ENCODE data around the gene GALNT6.

DNA sequence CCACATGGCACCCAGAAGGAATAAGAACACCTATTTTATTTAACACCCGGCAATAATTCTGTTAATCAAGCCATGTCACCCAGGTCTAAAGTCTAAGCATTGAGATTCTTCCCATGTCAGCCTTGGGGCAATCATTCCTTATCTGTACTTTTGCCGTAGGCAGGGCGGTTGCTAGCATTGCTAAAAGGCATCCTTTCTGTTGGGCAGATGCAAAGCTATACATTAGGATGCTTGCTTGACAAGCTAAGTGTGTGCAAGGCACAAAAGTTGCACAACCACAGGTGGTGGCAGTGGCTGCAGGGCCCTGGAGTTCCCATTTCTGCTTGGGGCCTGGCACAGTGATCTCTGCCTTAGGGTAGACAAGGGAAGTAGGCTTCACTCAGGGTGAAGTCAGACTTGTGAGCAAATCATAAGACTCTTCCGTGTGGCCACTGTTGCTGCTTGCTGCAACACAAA lies 12.5 kb upstream of the GALNT6 start:
- TF ChIP-seq, protein P1, sequence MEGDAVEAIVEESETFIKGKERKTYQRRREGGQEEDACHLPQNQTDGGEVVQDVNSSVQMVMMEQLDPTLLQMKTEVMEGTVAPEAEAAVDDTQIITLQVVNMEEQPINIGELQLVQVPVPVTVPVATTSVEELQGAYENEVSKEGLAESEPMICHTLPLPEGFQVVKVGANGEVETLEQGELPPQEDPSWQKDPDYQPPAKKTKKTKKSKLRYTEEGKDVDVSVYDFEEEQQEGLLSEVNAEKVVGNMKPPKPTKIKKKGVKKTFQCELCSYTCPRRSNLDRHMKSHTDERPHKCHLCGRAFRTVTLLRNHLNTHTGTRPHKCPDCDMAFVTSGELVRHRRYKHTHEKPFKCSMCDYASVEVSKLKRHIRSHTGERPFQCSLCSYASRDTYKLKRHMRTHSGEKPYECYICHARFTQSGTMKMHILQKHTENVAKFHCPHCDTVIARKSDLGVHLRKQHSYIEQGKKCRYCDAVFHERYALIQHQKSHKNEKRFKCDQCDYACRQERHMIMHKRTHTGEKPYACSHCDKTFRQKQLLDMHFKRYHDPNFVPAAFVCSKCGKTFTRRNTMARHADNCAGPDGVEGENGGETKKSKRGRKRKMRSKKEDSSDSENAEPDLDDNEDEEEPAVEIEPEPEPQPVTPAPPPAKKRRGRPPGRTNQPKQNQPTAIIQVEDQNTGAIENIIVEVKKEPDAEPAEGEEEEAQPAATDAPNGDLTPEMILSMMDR (IDR thresholded peaks at IDR 0.05; ENCODE audit: low read depth, low read length, poor library complexity, severe bottlenecking), result no peak
- no peak for TF ChIP-seq EZH2phosphoT487 (IDR thresholded peaks at IDR 0.05; ENCODE audit: borderline replicate concordance, low read length)

Measured in DOHH2 (cell line).